Naive thymus-derived CD4-positive, alpha-beta T cell (primary cell): ENCODE data around the gene NCBP3. TPM values are rescaled to one million over a fixed set of nuclear protein-coding genes. Genes with fewer than 3 reads are reported as not detected.

ENCODE experiments used
- ATAC-seq: fragments of 150-1000 bp; cut with Tn5 transposase; 2 replicates; pipeline ENCODE4 v1.10.0; 2021; ENCODE audit warnings: mild to moderate bottlenecking, moderate library complexity
- CTCF ChIA-PET: fragments of 350-600 bp; sonication (Branson Sonifier 250); formaldehyde crosslinking; loops from one replicate; lab custom pipeline; 2021; ENCODE audit warnings: antibody characterized with exemption; lab: Charles Lee
- POLR2A ChIA-PET: fragments of 350-600 bp; sonication (Branson Sonifier 250); formaldehyde crosslinking; loops from one replicate; lab custom pipeline; 2021; ENCODE audit warnings: antibody characterized with exemption, inconsistent platforms; lab: Charles Lee
- DNase-seq, 9 donors: peaks; one replicate each; pipeline versions ENCODE4 v3.0.0 to v3.0.0-alpha.2; 2020 to 2022; ENCODE audit warnings: mixed read lengths in 1 of 9
- H3K27ac ChIP-seq: one replicate; pipeline ENCODE4 v1.7.0; 2013; ENCODE audit warnings: mild to moderate bottlenecking, low read depth, low read length, moderate library complexity
- H3K27me3 ChIP-seq, 2 donors: one replicate each; pipeline ENCODE4 v1.7.0; 2013; ENCODE audit warnings: low read length in 2 of 2, mild to moderate bottlenecking in 2 of 2, moderate library complexity in 2 of 2; ENCODE audit not compliant: control insufficient read depth in 2 of 2, insufficient read depth in 2 of 2
- H3K36me3 ChIP-seq, 3 experiments: 1 replicate in 2 of 3; 2 replicates in 1 of 3; pipeline ENCODE4 v1.7.0; 2013; ENCODE audit warnings: low read length in 3 of 3, mild to moderate bottlenecking in 3 of 3, moderate library complexity in 1 of 3; ENCODE audit not compliant: insufficient read depth in 3 of 3, control insufficient read depth in 2 of 3
- H3K4me1 ChIP-seq, 2 donors: one replicate each; pipeline ENCODE4 v1.7.0; 2013; ENCODE audit warnings: low read length in 2 of 2, mild to moderate bottlenecking in 2 of 2, moderate library complexity in 1 of 2; ENCODE audit not compliant: control insufficient read depth in 2 of 2, insufficient read depth in 2 of 2
- H3K4me3 ChIP-seq: 2 replicates; pipeline ENCODE4 v1.7.0; 2013; ENCODE audit warnings: mild to moderate bottlenecking, low read length
- H3K9me3 ChIP-seq, 3 experiments: 1 replicate in 2 of 3; 2 replicates in 1 of 3; pipeline ENCODE4 v1.7.0; 2013; ENCODE audit warnings: low read length in 3 of 3; ENCODE audit not compliant: control insufficient read depth in 2 of 3
- H3K27ac Mint-ChIP-seq, 9 donors: one replicate each; pipeline ENCODE4 v1.8.0; 2020 to 2022; ENCODE audit warnings: mixed read lengths in 9 of 9, mild to moderate bottlenecking in 8 of 9, moderate library complexity in 5 of 9, inconsistent platforms in 2 of 9
- H3K27me3 Mint-ChIP-seq, 5 donors: one replicate each; pipeline ENCODE4 v1.8.0; 2021 to 2022; ENCODE audit warnings: mixed read lengths in 5 of 5, mild to moderate bottlenecking in 1 of 5
- H3K36me3 Mint-ChIP-seq, 5 donors: one replicate each; pipeline ENCODE4 v1.8.0; 2020 to 2022; ENCODE audit warnings: mixed read lengths in 5 of 5, mild to moderate bottlenecking in 3 of 5, inconsistent platforms in 1 of 5
- H3K4me1 Mint-ChIP-seq, 7 donors: one replicate each; pipeline ENCODE4 v1.8.0; 2020 to 2022; ENCODE audit warnings: mixed read lengths in 7 of 7, mild to moderate bottlenecking in 3 of 7, inconsistent platforms in 1 of 7
- H3K4me3 Mint-ChIP-seq, 10 donors: one replicate each; pipeline ENCODE4 v1.8.0; 2020 to 2022; ENCODE audit warnings: mild to moderate bottlenecking in 10 of 10, mixed read lengths in 10 of 10, moderate library complexity in 6 of 10, inconsistent platforms in 2 of 10
- H3K9me3 Mint-ChIP-seq, 11 donors: one replicate each; pipeline ENCODE4 v1.8.0; 2020 to 2022; ENCODE audit warnings: mixed read lengths in 11 of 11, mild to moderate bottlenecking in 4 of 11, inconsistent platforms in 1 of 11, moderate library complexity in 1 of 11
- intact Hi-C, 2 donors: fragments of 100-400 bp; cut with micrococcal nuclease; formaldehyde crosslinking; loops; one replicate each; pipeline ENCODE4 v1.15.1; 2023
- polyA plus RNA-seq, 2 donors: library from polyadenylated mRNA; unstranded; fragments of 300-500 nt; fragmentation: Illumina TruSeq; gene quantifications; one replicate each; pipeline ENCODE4 v1.2.3, GENCODE V29; 2021
- total RNA-seq, 6 experiments: library from RNA in 5 of 6; stranded (reverse) in 5 of 6; gene quantifications; 1 replicate in 5 of 6; 2 replicates in 1 of 6; pipeline ENCODE4 v1.2.3 and lab custom pipeline; 2021 to 2026

Gene NCBP3
- total and polyA plus RNA-seq, 7 experiments from 2014 or later: 7.8 to 49.4 (median 41.5) TPM

GRCh38 chr17:3889325-3890012 lies 43.4 kb upstream of the NCBP3 start:
- Histone ChIP-seq H3K4me1 (peaks cover 20 to 39% of the 10 kb centered on the region in 2 donors), H3K4me3 (no peak overlapping the region), H3K9me3 (no peaks in the 10 kb centered on the region), H3K27me3 (no peaks in the 10 kb centered on the region), H3K27ac (no peak overlapping the region), H3K36me3 (peaks cover 0 to 4% (median 0%) of the 10 kb centered on the region in 3 experiments)
- peak overlapping the region in 1 of 10 donors; percentile 48 for H3K4me3 Mint-ChIP-seq
- ChIA-PET CTCF (no interaction called here), POLR2A (no interaction called here)
- H3K36me3 Mint-ChIP-seq: peaks cover 0 to 8% (median 0%) of the 10 kb centered on the region in 5 donors
- ATAC-seq (no peak), DNase-seq (no peak)
- H3K4me1 Mint-ChIP-seq: peaks cover 41 to 66% (median 55%) of the 10 kb centered on the region in 7 donors
- peak overlapping the region in 2 of 9 donors; percentile 32 to 90 for H3K27ac Mint-ChIP-seq
- H3K9me3 Mint-ChIP-seq: no peaks in the 10 kb centered on the region
- intact Hi-C loops: loop anchor here (5.0 kb wide), 2 partner anchors 222 to 478 kb away; partner anchors contain the start of genes EMC6 (in 1 of the 2), TAX1BP3 (in 1 of the 2) and UBE2G1 (in 1 of the 2)
- peaks cover 0 to 7% (median 0%) of the 10 kb centered on the region in 5 donors for H3K27me3 Mint-ChIP-seq

- Histone ChIP-seq H3K36me3 (peaks cover 0 to 12% (median 0%) of the 10 kb centered on the region in 3 experiments), H3K4me3 (no peak overlapping the region), H3K27me3 (no peaks in the 10 kb centered on the region), H3K27ac (peak overlapping the region; percentile 24), H3K4me1 (peaks cover 13 to 32% of the 10 kb centered on the region in 2 donors), H3K9me3 (no peaks in the 10 kb centered on the region)
- ChIA-PET POLR2A (interaction anchor here (1.3 kb wide), 1 partner anchor 8 kb away, joined by 3 read pairs; no protein-coding TSS in a partner anchor), CTCF (no interaction called here)
- Mint-ChIP-seq H3K27me3 (peaks cover 0 to 7% (median 0%) of the 10 kb centered on the region in 5 donors), H3K4me1 (peaks cover 35 to 57% (median 48%) of the 10 kb centered on the region in 7 donors), H3K27ac (peak overlapping the region in 7 of 9 donors; percentile 32 to 98 (median 84)), H3K36me3 (peaks cover 0 to 11% (median 0%) of the 10 kb centered on the region in 5 donors), H3K4me3 (peak overlapping the region in 2 of 10 donors; percentile 34 to 75), H3K9me3 (no peaks in the 10 kb centered on the region)
- ATAC-seq (no peak), DNase-seq (peak in 1 of 9 donors; percentile 23)
- intact Hi-C loops: no loop called here
Measured at GRCh38 chr17:3888343-3889171, 42.5 kb upstream of the NCBP3 start.

GRCh38 chr17:3887804-3888203 lies 41.8 kb upstream of the NCBP3 start:
- H3K36me3 Mint-ChIP-seq: peaks cover 0 to 17% (median 0%) of the 10 kb centered on the region in 5 donors
- POLR2A ChIA-PET: interaction anchor here (1.3 kb wide), 1 partner anchor 9 kb away, joined by 3 read pairs; no protein-coding TSS in a partner anchor
- H3K9me3 ChIP-seq: no peaks in the 10 kb centered on the region
- no peak overlapping the region for H3K4me3 ChIP-seq
- H3K27ac ChIP-seq: peak overlapping the region; percentile 50
- CTCF ChIA-PET: no interaction called here
- intact Hi-C loops: no loop called here
- H3K27ac Mint-ChIP-seq: peak overlapping the region in 8 of 9 donors; percentile 5 to 98 (median 86)
- H3K27me3 Mint-ChIP-seq: peaks cover 0 to 7% (median 0%) of the 10 kb centered on the region in 5 donors
- DNase-seq (no peak), ATAC-seq (no peak)
- H3K4me3 Mint-ChIP-seq: peak overlapping the region in 9 of 10 donors; percentile 19 to 78 (median 43)
- peaks cover 10 to 30% of the 10 kb centered on the region in 2 donors for H3K4me1 ChIP-seq
- H3K36me3 ChIP-seq: peaks cover 0 to 19% (median 0%) of the 10 kb centered on the region in 3 experiments
- peaks cover 32 to 53% (median 44%) of the 10 kb centered on the region in 7 donors for H3K4me1 Mint-ChIP-seq
- H3K27me3 ChIP-seq: no peaks in the 10 kb centered on the region
- no peaks in the 10 kb centered on the region for H3K9me3 Mint-ChIP-seq

GRCh38 chr17:3887394-3887793 lies 41.3 kb upstream of the NCBP3 start:
- H3K27me3 Mint-ChIP-seq: peaks cover 0 to 7% (median 0%) of the 10 kb centered on the region in 5 donors
- intact Hi-C loops: no loop called here
- ChIA-PET POLR2A (interaction anchor here (1.3 kb wide), 1 partner anchor 9 kb away, joined by 3 read pairs; no protein-coding TSS in a partner anchor), CTCF (no interaction called here)
- H3K27ac ChIP-seq: peak overlapping the region; percentile 50
- H3K27ac Mint-ChIP-seq: peak overlapping the region; percentile 76 to 98 (median 90)
- peaks cover 0 to 17% (median 0%) of the 10 kb centered on the region in 5 donors for H3K36me3 Mint-ChIP-seq
- H3K9me3 Mint-ChIP-seq: no peaks in the 10 kb centered on the region
- H3K4me1 Mint-ChIP-seq: peaks cover 32 to 53% (median 44%) of the 10 kb centered on the region in 7 donors
- H3K4me3 Mint-ChIP-seq: peak overlapping the region; percentile 19 to 81 (median 72)
- DNase-seq (no peak), ATAC-seq (no peak)
- H3K4me3 ChIP-seq: peak overlapping the region; percentile 25
- no peaks in the 10 kb centered on the region for H3K27me3 ChIP-seq
- no peaks in the 10 kb centered on the region for H3K9me3 ChIP-seq
- peaks cover 10 to 30% of the 10 kb centered on the region in 2 donors for H3K4me1 ChIP-seq
- H3K36me3 ChIP-seq: peaks cover 0 to 22% (median 0%) of the 10 kb centered on the region in 3 experiments

- Histone ChIP-seq H3K9me3 (no peaks in the 10 kb centered on the region), H3K4me3 (peak overlapping the region; percentile 25), H3K27me3 (no peaks in the 10 kb centered on the region), H3K36me3 (peaks cover 0 to 22% (median 0%) of the 10 kb centered on the region in 3 experiments), H3K4me1 (peaks cover 10 to 27% of the 10 kb centered on the region in 2 donors), H3K27ac (peak overlapping the region; percentile 50)
- H3K4me3 Mint-ChIP-seq: peak overlapping the region; percentile 19 to 81 (median 72)
- CTCF ChIA-PET: no interaction called here
- POLR2A ChIA-PET: no interaction called here
- H3K9me3 Mint-ChIP-seq: no peaks in the 10 kb centered on the region
- ATAC-seq (peak; percentile 76), DNase-seq (peak in 3 of 9 donors; percentile 15 to 26 (median 17))
- peaks cover 0 to 17% (median 0%) of the 10 kb centered on the region in 5 donors for H3K36me3 Mint-ChIP-seq
- peak overlapping the region; percentile 76 to 98 (median 90) for H3K27ac Mint-ChIP-seq
- H3K27me3 Mint-ChIP-seq: peaks cover 0 to 7% (median 0%) of the 10 kb centered on the region in 5 donors
- intact Hi-C loops: no loop called here
- H3K4me1 Mint-ChIP-seq: peaks cover 31 to 49% (median 40%) of the 10 kb centered on the region in 7 donors
Measured at GRCh38 chr17:3886776-3887175, 40.7 kb upstream of the NCBP3 start.

- ChIA-PET POLR2A (no interaction called here), CTCF (no interaction called here)
- H3K27me3 ChIP-seq: no peaks in the 10 kb centered on the region
- H3K27ac Mint-ChIP-seq: peak overlapping the region in 5 of 9 donors; percentile 54 to 98 (median 87)
- peak overlapping the region in 5 of 10 donors; percentile 51 to 78 (median 74) for H3K4me3 Mint-ChIP-seq
- peaks cover 10 to 20% of the 10 kb centered on the region in 2 donors for H3K4me1 ChIP-seq
- no peak overlapping the region for H3K4me3 ChIP-seq
- DNase-seq (no peak), ATAC-seq (peak; percentile 28)
- no peaks in the 10 kb centered on the region for H3K27me3 Mint-ChIP-seq
- H3K9me3 ChIP-seq: no peaks in the 10 kb centered on the region
- H3K4me1 Mint-ChIP-seq: peaks cover 23 to 41% (median 32%) of the 10 kb centered on the region in 7 donors
- intact Hi-C loops: no loop called here
- H3K36me3 Mint-ChIP-seq: peaks cover 0 to 17% (median 0%) of the 10 kb centered on the region in 5 donors
- no peak overlapping the region for H3K27ac ChIP-seq
- no peaks in the 10 kb centered on the region for H3K9me3 Mint-ChIP-seq
- peaks cover 0 to 22% (median 0%) of the 10 kb centered on the region in 3 experiments for H3K36me3 ChIP-seq
Measured at GRCh38 chr17:3885970-3886369, 39.9 kb upstream of the NCBP3 start.
